GM23338 (cell line): ENCODE results near the gene LSM2.
"Not testable (repeated sequence)": the region's sequence is repeated elsewhere in the genome, so short reads cannot be mapped to it uniquely, and the experiment has no call there.

Source experiments
- CREB1 ChIP-seq: fragments of 250-450 bp; sonication (Bioruptor Pico); IDR thresholded peaks from 2 replicates; pipeline ENCODE4 v1.5.0; 2020; ENCODE audit warnings: low read depth, mild to moderate bottlenecking, moderate library complexity
- EZH2 ChIP-seq: fragments of 200-600 bp; sonication (generic); IDR thresholded peaks from one replicate; pipeline ENCODE4 v1.8.0; 2017; ENCODE audit warnings: antibody characterized with exemption, mild to moderate bottlenecking, low read depth; ENCODE audit not compliant: unreplicated experiment
- EZH2phosphoT487 ChIP-seq: fragments of 200-600 bp; sonication (generic); IDR thresholded peaks from one replicate; pipeline ENCODE4 v1.8.1; 2018; ENCODE audit warnings: antibody characterized with exemption; ENCODE audit not compliant: unreplicated experiment
- POLR2AphosphoS5 ChIP-seq: IDR thresholded peaks from 2 replicates; pipeline ENCODE4 v1.6.1; 2016; ENCODE audit warnings: antibody characterized with exemption, low read depth
- REST ChIP-seq: IDR thresholded peaks from one replicate; pipeline ENCODE4 v1.6.1; 2018; ENCODE audit warnings: antibody characterized with exemption; ENCODE audit not compliant: unreplicated experiment
- STAT1 ChIP-seq: IDR thresholded peaks from one replicate; pipeline ENCODE4 v1.6.1; 2016; ENCODE audit warnings: antibody characterized with exemption; ENCODE audit not compliant: unreplicated experiment
- TF ChIP-seq, protein P1 (sequence below), 2 experiments: fragments of 200-600 bp in 1 of 2; sonication (generic) in 1 of 2; conservative IDR thresholded peaks; 2 replicates each; pipeline versions ENCODE4 v1.5.1 to v1.6.1; 2016 to 2017; ENCODE audit warnings: antibody characterized with exemption in 2 of 2, low read depth in 2 of 2, mild to moderate bottlenecking in 2 of 2, moderate library complexity in 1 of 2
- TF ChIP-seq, protein P2 (sequence below): IDR thresholded peaks from 2 replicates; pipeline ENCODE4 v1.6.1; 2016; ENCODE audit warnings: antibody characterized with exemption

DNA sequence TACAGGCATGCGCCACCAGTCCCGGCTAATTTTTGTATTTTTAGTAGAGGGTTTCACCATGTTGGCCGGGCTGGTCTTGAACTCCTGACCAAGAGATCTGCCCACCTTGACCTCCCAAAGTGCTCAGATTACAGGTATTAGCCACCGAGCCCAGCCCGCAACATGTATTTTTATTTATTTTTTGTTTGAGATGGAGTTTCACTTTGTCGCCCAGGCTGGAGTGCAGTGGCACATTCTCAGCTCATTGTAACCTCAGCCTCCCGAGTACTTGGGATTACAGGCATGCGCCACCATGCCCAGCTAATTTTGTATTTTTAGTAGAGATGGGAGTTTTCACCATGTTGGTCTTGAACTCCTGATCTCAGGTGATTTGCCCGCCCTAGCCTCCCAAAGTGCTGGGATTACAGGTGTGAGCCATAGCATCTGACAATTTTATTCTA, 31.4 kb upstream of the LSM2 start:
- not testable (repeated sequence) for TF ChIP-seq STAT1; EZH2; EZH2phosphoT487; REST; CREB1 (CRISPR knock-in tag)
- TF ChIP-seq, protein P1, sequence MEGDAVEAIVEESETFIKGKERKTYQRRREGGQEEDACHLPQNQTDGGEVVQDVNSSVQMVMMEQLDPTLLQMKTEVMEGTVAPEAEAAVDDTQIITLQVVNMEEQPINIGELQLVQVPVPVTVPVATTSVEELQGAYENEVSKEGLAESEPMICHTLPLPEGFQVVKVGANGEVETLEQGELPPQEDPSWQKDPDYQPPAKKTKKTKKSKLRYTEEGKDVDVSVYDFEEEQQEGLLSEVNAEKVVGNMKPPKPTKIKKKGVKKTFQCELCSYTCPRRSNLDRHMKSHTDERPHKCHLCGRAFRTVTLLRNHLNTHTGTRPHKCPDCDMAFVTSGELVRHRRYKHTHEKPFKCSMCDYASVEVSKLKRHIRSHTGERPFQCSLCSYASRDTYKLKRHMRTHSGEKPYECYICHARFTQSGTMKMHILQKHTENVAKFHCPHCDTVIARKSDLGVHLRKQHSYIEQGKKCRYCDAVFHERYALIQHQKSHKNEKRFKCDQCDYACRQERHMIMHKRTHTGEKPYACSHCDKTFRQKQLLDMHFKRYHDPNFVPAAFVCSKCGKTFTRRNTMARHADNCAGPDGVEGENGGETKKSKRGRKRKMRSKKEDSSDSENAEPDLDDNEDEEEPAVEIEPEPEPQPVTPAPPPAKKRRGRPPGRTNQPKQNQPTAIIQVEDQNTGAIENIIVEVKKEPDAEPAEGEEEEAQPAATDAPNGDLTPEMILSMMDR (conservative IDR thresholded peaks at IDR 0.05; ENCODE audit: low read depth in 2 of 2) = not testable (repeated sequence)
- TF ChIP-seq POLR2AphosphoS5 = 0 out of 2 replicates have a peak, but pooled peaks have one; percentile 8
- TF ChIP-seq, protein P2, sequence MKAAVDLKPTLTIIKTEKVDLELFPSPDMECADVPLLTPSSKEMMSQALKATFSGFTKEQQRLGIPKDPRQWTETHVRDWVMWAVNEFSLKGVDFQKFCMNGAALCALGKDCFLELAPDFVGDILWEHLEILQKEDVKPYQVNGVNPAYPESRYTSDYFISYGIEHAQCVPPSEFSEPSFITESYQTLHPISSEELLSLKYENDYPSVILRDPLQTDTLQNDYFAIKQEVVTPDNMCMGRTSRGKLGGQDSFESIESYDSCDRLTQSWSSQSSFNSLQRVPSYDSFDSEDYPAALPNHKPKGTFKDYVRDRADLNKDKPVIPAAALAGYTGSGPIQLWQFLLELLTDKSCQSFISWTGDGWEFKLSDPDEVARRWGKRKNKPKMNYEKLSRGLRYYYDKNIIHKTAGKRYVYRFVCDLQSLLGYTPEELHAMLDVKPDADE = not testable (repeated sequence)
